H1 (cell line): ENCODE results near the gene QPCTL. TPM values are rescaled to one million over a fixed set of nuclear protein-coding genes. Genes with fewer than 3 reads are reported as not detected.

ENCODE experiments used
- BACH1 ChIP-seq: IDR thresholded peaks from 2 replicates; pipeline ENCODE4 v1.6.1; 2012; ENCODE audit warnings: low read length, improper control_type of control experiment
- BRCA1 ChIP-seq: IDR thresholded peaks from 2 replicates; pipeline ENCODE4 v1.6.1; 2012; ENCODE audit warnings: low read depth, low read length, improper control_type of control experiment
- CBX8 ChIP-seq: fragments of 300-800, 300-1000 bp; sonication (generic); IDR thresholded peaks from 2 replicates; pipeline ENCODE4 v1.7.1; 2016; ENCODE audit warnings: low read depth, low read length, borderline replicate concordance
- CHD2 ChIP-seq: IDR thresholded peaks from 2 replicates; pipeline ENCODE4 v1.6.1; 2012; ENCODE audit warnings: low read length, improper control_type of control experiment
- CREB1 ChIP-seq: IDR thresholded peaks from 2 replicates; pipeline ENCODE4 v1.6.1; 2012; ENCODE audit warnings: inconsistent platforms
- CTBP2 ChIP-seq: IDR thresholded peaks from 2 replicates; pipeline ENCODE4 v1.7.0; 2011; ENCODE audit warnings: borderline replicate concordance, mild to moderate bottlenecking, moderate library complexity, mixed read lengths, low read length; ENCODE audit not compliant: insufficient read depth, insufficient read length
- EP300 ChIP-seq, 2 experiments: IDR thresholded peaks; 1 replicate in 1 of 2; 2 replicates in 1 of 2; pipeline ENCODE4 v1.6.1; 2011 to 2012; ENCODE audit warnings: low read depth in 2 of 2, low read length in 2 of 2, mild to moderate bottlenecking in 2 of 2, borderline replicate concordance in 1 of 2, inconsistent platforms in 1 of 2, moderate library complexity in 1 of 2
- EZH2 ChIP-seq: fragments of 200-600 bp; sonication (generic); IDR thresholded peaks from 2 replicates; pipeline ENCODE4 v1.7.1; 2012; ENCODE audit warnings: low read depth, mild to moderate bottlenecking, moderate library complexity, low read length, inconsistent platforms; ENCODE audit not compliant: severe bottlenecking
- JUN ChIP-seq: IDR thresholded peaks from 2 replicates; pipeline ENCODE4 v1.6.1; 2011; ENCODE audit warnings: low read depth, mild to moderate bottlenecking, improper control_type of control experiment, low read length
- JUND ChIP-seq: IDR thresholded peaks from 2 replicates; pipeline ENCODE4 v1.6.1; 2011; ENCODE audit warnings: mild to moderate bottlenecking, improper control_type of control experiment, low read length
- POLR2A ChIP-seq, 2 experiments: IDR thresholded peaks; 1 replicate in 1 of 2; 2 replicates in 1 of 2; pipeline ENCODE4 v1.6.1; 2011; ENCODE audit warnings: low read depth in 2 of 2, low read length in 2 of 2, mild to moderate bottlenecking in 2 of 2; ENCODE audit errors: control extremely low read depth in 1 of 2
- RAD21 ChIP-seq, 2 experiments: IDR thresholded peaks in 1 of 2; conservative IDR thresholded peaks in 1 of 2; 2 replicates each; pipeline ENCODE4 v1.6.1; 2011; ENCODE audit warnings: low read depth in 2 of 2, low read length in 2 of 2, improper control_type of control experiment in 1 of 2, inconsistent platforms in 1 of 2, mild to moderate bottlenecking in 1 of 2, moderate library complexity in 1 of 2
- RNF2 ChIP-seq: fragments of 200-900, 300-1000 bp; sonication (generic); IDR thresholded peaks from 2 replicates; pipeline ENCODE4 v1.7.1; 2016; ENCODE audit warnings: borderline replicate concordance, low read depth, mild to moderate bottlenecking, antibody characterized with exemption, low read length; ENCODE audit not compliant: poor library complexity, severe bottlenecking; ENCODE audit errors: missing control alignments
- SIN3A ChIP-seq, 2 experiments: IDR thresholded peaks in 1 of 2; conservative IDR thresholded peaks in 1 of 2; 2 replicates each; pipeline ENCODE4 v1.6.1; 2011 to 2012; ENCODE audit warnings: low read length in 2 of 2, improper control_type of control experiment in 1 of 2, low read depth in 1 of 2, mild to moderate bottlenecking in 1 of 2
- SP4 ChIP-seq: IDR thresholded peaks from 2 replicates; pipeline ENCODE4 v1.6.1; 2012; ENCODE audit warnings: low read length, inconsistent platforms
- TBP ChIP-seq: IDR thresholded peaks from 2 replicates; pipeline ENCODE4 v1.6.1; 2011; ENCODE audit warnings: low read depth, low read length, improper control_type of control experiment
- ZNF274 ChIP-seq: IDR thresholded peaks from 2 replicates; pipeline ENCODE4 v1.7.0; 2012; ENCODE audit warnings: low read length, borderline replicate concordance; ENCODE audit errors: extremely low read depth
- polyA plus RNA-seq, 7 experiments: library from polyadenylated mRNA; depleted of rRNA in 3 of 7; stranded (reverse) in 5 of 7; unstranded in 2 of 7; fragments of >200 nt in 5 of 7; fragments of 200-250 nt in 2 of 7; gene quantifications; 1 replicate in 5 of 7; 2 replicates in 1 of 7; 4 replicates in 1 of 7; pipeline versions ENCODE4 v1.2.1 to v1.2.3, GENCODE V29; 2011 to 2013; ENCODE audit warnings: missing spikeins in 2 of 7, mixed read lengths in 2 of 7
- total RNA-seq: library from RNA; stranded (reverse); fragmentation: NEBNext Ultra II Directional; extraction: Animal tissue kit (Norgen Biotek cat#: 25700); gene quantifications from 2 replicates; pipeline ENCODE4 v1.2.1, GENCODE V29; 2021
- TF ChIP-seq, protein P1 (sequence below), 3 experiments: IDR thresholded peaks; 1 replicate in 2 of 3; 2 replicates in 1 of 3; pipeline versions ENCODE4 v1.5.1 to v1.6.1; 2011; ENCODE audit warnings: low read length in 3 of 3, mild to moderate bottlenecking in 3 of 3, inconsistent platforms in 2 of 3, low read depth in 1 of 3, moderate library complexity in 1 of 3; ENCODE audit not compliant: insufficient read depth in 1 of 3; ENCODE audit errors: control extremely low read depth in 1 of 3
- TF ChIP-seq, protein P2 (sequence below): IDR thresholded peaks from 2 replicates; pipeline ENCODE4 v1.6.1; 2011; ENCODE audit warnings: low read depth, mild to moderate bottlenecking, low read length; ENCODE audit not compliant: insufficient read depth

Gene QPCTL
- total and polyA plus RNA-seq, 2 of the 8 experiments (the other 6 are each of a cell fraction or from before 2014, with no cell fraction given): 25.2 to 35.3 TPM

DNA sequence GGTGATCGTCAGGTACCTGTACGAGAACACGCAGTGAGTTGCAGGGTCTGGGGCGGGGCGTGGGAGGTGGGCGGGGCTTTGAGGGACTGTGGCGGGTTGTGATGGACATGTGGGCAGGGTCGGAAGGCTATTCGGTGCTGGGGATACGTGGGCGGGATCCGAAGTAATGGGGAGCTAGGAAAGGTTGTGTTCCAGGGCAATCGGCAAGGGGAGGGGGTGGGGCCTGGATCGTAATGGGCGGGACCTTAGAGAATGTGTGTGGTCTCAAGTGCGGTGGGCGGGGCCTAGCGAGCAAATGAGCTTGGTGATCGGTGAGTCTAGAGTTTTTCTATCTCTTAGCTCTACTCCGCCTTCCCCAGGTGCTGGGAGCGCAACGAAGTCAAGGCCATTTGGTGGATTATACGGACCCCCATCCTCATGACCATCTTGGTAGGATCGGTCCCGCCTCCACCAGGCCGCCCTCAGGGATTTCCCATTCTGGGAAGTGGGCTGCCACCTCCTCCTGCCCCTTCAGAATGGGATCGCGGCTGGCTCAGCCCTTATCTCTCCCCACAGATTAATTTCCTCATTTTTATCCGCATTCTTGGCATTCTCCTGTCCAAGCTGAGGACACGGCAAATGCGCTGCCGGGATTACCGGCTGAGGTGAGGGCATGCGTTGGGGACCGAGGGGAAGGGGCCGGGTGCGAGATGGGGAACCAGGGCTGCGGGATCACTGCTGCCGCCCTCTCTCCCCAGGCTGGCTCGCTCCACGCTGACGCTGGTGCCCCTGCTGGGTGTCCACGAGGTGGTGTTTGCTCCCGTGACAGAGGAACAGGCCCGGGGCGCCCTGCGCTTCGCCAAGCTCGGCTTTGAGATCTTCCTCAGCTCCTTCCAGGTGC is 14.9 kb upstream of the QPCTL start (continued):
- TF ChIP-seq EZH2: no peak
- TF ChIP-seq RNF2: no peak
- TF ChIP-seq JUN: no peak
- no peak for TF ChIP-seq RAD21 (IDR thresholded peaks at IDR 0.05 in 1 of 2, conservative IDR thresholded peaks at IDR 0.05 in 1 of 2; ENCODE audit: low read depth in 2 of 2, low read length in 2 of 2)
- TF ChIP-seq BACH1: no peak
- TF ChIP-seq CHD2: no peak
- TF ChIP-seq CBX8: no peak
- TF ChIP-seq ZNF274: no peak
- TF ChIP-seq, protein P1, sequence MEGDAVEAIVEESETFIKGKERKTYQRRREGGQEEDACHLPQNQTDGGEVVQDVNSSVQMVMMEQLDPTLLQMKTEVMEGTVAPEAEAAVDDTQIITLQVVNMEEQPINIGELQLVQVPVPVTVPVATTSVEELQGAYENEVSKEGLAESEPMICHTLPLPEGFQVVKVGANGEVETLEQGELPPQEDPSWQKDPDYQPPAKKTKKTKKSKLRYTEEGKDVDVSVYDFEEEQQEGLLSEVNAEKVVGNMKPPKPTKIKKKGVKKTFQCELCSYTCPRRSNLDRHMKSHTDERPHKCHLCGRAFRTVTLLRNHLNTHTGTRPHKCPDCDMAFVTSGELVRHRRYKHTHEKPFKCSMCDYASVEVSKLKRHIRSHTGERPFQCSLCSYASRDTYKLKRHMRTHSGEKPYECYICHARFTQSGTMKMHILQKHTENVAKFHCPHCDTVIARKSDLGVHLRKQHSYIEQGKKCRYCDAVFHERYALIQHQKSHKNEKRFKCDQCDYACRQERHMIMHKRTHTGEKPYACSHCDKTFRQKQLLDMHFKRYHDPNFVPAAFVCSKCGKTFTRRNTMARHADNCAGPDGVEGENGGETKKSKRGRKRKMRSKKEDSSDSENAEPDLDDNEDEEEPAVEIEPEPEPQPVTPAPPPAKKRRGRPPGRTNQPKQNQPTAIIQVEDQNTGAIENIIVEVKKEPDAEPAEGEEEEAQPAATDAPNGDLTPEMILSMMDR (IDR thresholded peaks at IDR 0.05; ENCODE audit: control extremely low read depth in 1 of 3, insufficient read depth in 1 of 3, low read depth in 1 of 3, low read length in 3 of 3): no peak
- TF ChIP-seq, protein P2, sequence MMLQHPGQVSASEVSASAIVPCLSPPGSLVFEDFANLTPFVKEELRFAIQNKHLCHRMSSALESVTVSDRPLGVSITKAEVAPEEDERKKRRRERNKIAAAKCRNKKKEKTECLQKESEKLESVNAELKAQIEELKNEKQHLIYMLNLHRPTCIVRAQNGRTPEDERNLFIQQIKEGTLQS: no peak
- peak; percentile 37; the same call in 1 of the 2 replicates for TF ChIP-seq TBP
- 0 out of 2 replicates have a peak, but pooled peaks have one; percentile 18 for TF ChIP-seq JUND
- TF ChIP-seq CREB1: no peak; the same call in 1 of the 2 replicates
- TF ChIP-seq SIN3A (conservative IDR thresholded peaks at IDR 0.05 in 1 of 2, IDR thresholded peaks at IDR 0.05 in 1 of 2; ENCODE audit: low read depth in 1 of 2, low read length in 2 of 2): peak in 1 of 2 experiments; percentile 63; a peak in 2 of 4 replicates
- TF ChIP-seq BRCA1: no peak
- TF ChIP-seq POLR2A (IDR thresholded peaks at IDR 0.05; ENCODE audit: control extremely low read depth in 1 of 2, low read depth in 2 of 2, low read length in 2 of 2): no peak
- peak in 1 of 2 experiments; percentile 92; a peak in 2 of 3 replicates for TF ChIP-seq EP300 (IDR thresholded peaks at IDR 0.05; ENCODE audit: borderline replicate concordance in 1 of 2, low read depth in 2 of 2, low read length in 2 of 2)
- TF ChIP-seq SP4: no peak
- TF ChIP-seq CTBP2: no peak
